Measurements from ENCODE around the gene UGT1A6. TPM values are rescaled to one million over a fixed set of nuclear protein-coding genes. Genes with fewer than 3 reads are reported as not detected.
"Not testable (repeated sequence)": the region's sequence is repeated elsewhere in the genome, so short reads cannot be mapped to it uniquely, and the experiment has no call there.

UGT1A6 gene
- total RNA-seq, 4 donors from 2014 or later: 13.5 to 40.2 (median 18.1) TPM

- intact Hi-C loops (cut with DNase I; ENCODE audit: low total_unique reads) (no loop called here), in situ Hi-C loops (cut with MboI; ENCODE audit: low pct_ligation_motif_present in 1 of 4, low pct_unique_long_range_greater_than_20kb in 1 of 4, low sequenced_read_pairs in 3 of 4) (no loop called here)
- no peak for DNase-seq
- WGBS, 2 donors (ENCODE audit: low coverage in 1 of 2): 55 to 59% methylated on average over 5 of the region's 5 CpGs
- Histone ChIP-seq H3K27ac (no peak overlapping the region), H3K4me3 (no peak overlapping the region), H3K36me3 (no peaks in the 10 kb centered on the region), H3K27me3 (no peaks in the 10 kb centered on the region), H3K9me3 (peaks cover 0 to under 1% of the 10 kb centered on the region in 2 donors), H3K4me1 (no peaks in the 10 kb centered on the region)
- TF ChIP-seq EP300 (IDR thresholded peaks at IDR 0.05; ENCODE audit: low read depth) (no peak), POLR2A (IDR thresholded peaks at IDR 0.05) (no peak)
Measured at GRCh38 chr2:233745073-233745755, 52.5 kb downstream of the UGT1A6 start.

GRCh38 chr2:233745838-233746237, 53.1 kb downstream of the UGT1A6 start:
- in situ Hi-C loops (cut with MboI; ENCODE audit: low pct_ligation_motif_present in 1 of 4, low pct_unique_long_range_greater_than_20kb in 1 of 4, low sequenced_read_pairs in 3 of 4); DNase-seq; intact Hi-C loops (cut with DNase I; ENCODE audit: low total_unique reads); H3K9me3 ChIP-seq; H3K4me3 ChIP-seq; H3K27me3 ChIP-seq; H3K4me1 ChIP-seq; H3K36me3 ChIP-seq; H3K27ac ChIP-seq: not testable (repeated sequence)
- WGBS, 2 donors (ENCODE audit: low coverage in 1 of 2): 68% methylated on average over 2 of the region's 2 CpGs; no CpG with 5 or more reads in 1 of the 2 donors

- Histone ChIP-seq H3K27me3 (no peaks in the 10 kb centered on the region), H3K36me3 (no peaks in the 10 kb centered on the region), H3K27ac (no peak overlapping the region), H3K9me3 (peaks cover 3 to 5% of the 10 kb centered on the region in 2 donors), H3K4me3 (no peak overlapping the region), H3K4me1 (no peaks in the 10 kb centered on the region)
- DNase-seq: no peak
- TF ChIP-seq POLR2AphosphoS5 (IDR thresholded peaks at IDR 0.05) (no peak), EP300 (IDR thresholded peaks at IDR 0.05; ENCODE audit: low read depth) (no peak)
- in situ Hi-C loops (cut with MboI; ENCODE audit: low pct_ligation_motif_present in 1 of 4, low pct_unique_long_range_greater_than_20kb in 1 of 4, low sequenced_read_pairs in 3 of 4): no loop called here
- intact Hi-C loops (cut with DNase I; ENCODE audit: low total_unique reads): no loop called here
- WGBS, 2 donors (ENCODE audit: low coverage in 1 of 2): 85% methylated on average over 4 to 9 of the region's 10 CpGs
Measured at GRCh38 chr2:233746475-233747282, 54.0 kb downstream of the UGT1A6 start.

- H3K36me3 ChIP-seq: no peaks in the 10 kb centered on the region
- in situ Hi-C loops (cut with MboI; ENCODE audit: low pct_ligation_motif_present in 1 of 4, low pct_unique_long_range_greater_than_20kb in 1 of 4, low sequenced_read_pairs in 3 of 4): no loop called here
- no peak overlapping the region for H3K27ac ChIP-seq
- intact Hi-C loops (cut with DNase I; ENCODE audit: low total_unique reads): no loop called here
- no peak for DNase-seq
- peaks cover 3 to 5% of the 10 kb centered on the region in 2 donors for H3K9me3 ChIP-seq
- WGBS, 2 donors (ENCODE audit: low coverage in 1 of 2): 93% methylated on average over 6 of the region's 6 CpGs; no CpG with 5 or more reads in 1 of the 2 donors
- no peak for TF ChIP-seq POLR2A (IDR thresholded peaks at IDR 0.05)
- TF ChIP-seq EP300 (IDR thresholded peaks at IDR 0.05; ENCODE audit: low read depth): no peak
- no peak for TF ChIP-seq POLR2AphosphoS5 (IDR thresholded peaks at IDR 0.05)
- TF ChIP-seq CTCF (IDR thresholded peaks at IDR 0.05): no peak
- no peaks in the 10 kb centered on the region for H3K27me3 ChIP-seq
- H3K4me1 ChIP-seq: no peaks in the 10 kb centered on the region
- no peak overlapping the region for H3K4me3 ChIP-seq
Measured at GRCh38 chr2:233747283-233747544, 54.5 kb downstream of the UGT1A6 start.

GRCh38 chr2:233750689-233751088, 58.0 kb downstream of the UGT1A6 start:
- H3K36me3 ChIP-seq; H3K9me3 ChIP-seq; in situ Hi-C loops (cut with MboI; ENCODE audit: low pct_ligation_motif_present in 1 of 4, low pct_unique_long_range_greater_than_20kb in 1 of 4, low sequenced_read_pairs in 3 of 4); intact Hi-C loops (cut with DNase I; ENCODE audit: low total_unique reads); DNase-seq; H3K4me3 ChIP-seq; H3K27me3 ChIP-seq; H3K4me1 ChIP-seq; H3K27ac ChIP-seq: not testable (repeated sequence)
- WGBS, 2 donors (ENCODE audit: low coverage in 1 of 2): 82% methylated on average over 2 of the region's 2 CpGs; no CpG with 5 or more reads in 1 of the 2 donors

- DNase-seq; H3K36me3 ChIP-seq; H3K27ac ChIP-seq; in situ Hi-C loops (cut with MboI; ENCODE audit: low pct_ligation_motif_present in 1 of 4, low pct_unique_long_range_greater_than_20kb in 1 of 4, low sequenced_read_pairs in 3 of 4); H3K9me3 ChIP-seq; H3K27me3 ChIP-seq; H3K4me1 ChIP-seq; H3K4me3 ChIP-seq; intact Hi-C loops (cut with DNase I; ENCODE audit: low total_unique reads): not testable (repeated sequence)
- WGBS, 2 donors (ENCODE audit: low coverage in 1 of 2): 52 to 64% methylated on average over 2 of the region's 2 CpGs
Measured at GRCh38 chr2:233751212-233752009, 58.7 kb downstream of the UGT1A6 start.
